GM12878 (cell line): Measurements from ENCODE around the gene TBCD.

Experiments
- EZH2 ChIP-seq: IDR thresholded peaks from 2 replicates; pipeline ENCODE4 v1.6.1; 2012; ENCODE audit warnings: low read depth, mild to moderate bottlenecking, control low read depth, inconsistent platforms, low read length, borderline replicate concordance; ENCODE audit not compliant: control insufficient read depth
- GABPA ChIP-seq: IDR thresholded peaks from 2 replicates; pipeline ENCODE4 v1.6.1; 2014; ENCODE audit warnings: antibody characterized with exemption, low read depth, mild to moderate bottlenecking, inconsistent platforms
- JUNB ChIP-seq: IDR thresholded peaks from 2 replicates; pipeline ENCODE4 v1.6.1; 2016; ENCODE audit warnings: antibody characterized with exemption, mild to moderate bottlenecking
- MXI1 ChIP-seq: fragments of 150-350 bp; IDR thresholded peaks from 2 replicates; pipeline ENCODE4 v1.6.1; 2011; ENCODE audit warnings: low read depth, mild to moderate bottlenecking, inconsistent platforms, low read length, improper control_type of control experiment
- RAD21 ChIP-seq: IDR thresholded peaks from 2 replicates; pipeline ENCODE4 v1.6.1; 2011; ENCODE audit warnings: mild to moderate bottlenecking, low read depth, low read length, moderate library complexity; ENCODE audit not compliant: insufficient read depth
- REST ChIP-seq: IDR thresholded peaks from 2 replicates; pipeline ENCODE4 v1.6.1; 2012; ENCODE audit warnings: mild to moderate bottlenecking, low read depth, low read length

- no peak for TF ChIP-seq MXI1
- no peak for TF ChIP-seq RAD21
- TF ChIP-seq GABPA = no peak
- no peak for TF ChIP-seq REST
- no peak for TF ChIP-seq JUNB
- no peak for TF ChIP-seq EZH2
Measured at GRCh38 chr17:82709676-82710498, 42.0 kb upstream of the TBCD start.
